H9 (cell line): Measurements from ENCODE around the gene SMIM15. TPM values are rescaled to one million over a fixed set of nuclear protein-coding genes. Genes with fewer than 3 reads are reported as not detected.
A peak's percentile ranks its signal among the peaks of the same experiment; 100 is the strongest.

Experiments used
- DNase-seq: peaks from one replicate; pipeline ENCODE4 v3.0.0-alpha.2; 2017
- H2AFZ ChIP-seq: one replicate; pipeline ENCODE4 v1.6.1; 2013; ENCODE audit warnings: mild to moderate bottlenecking, low read length, control low read depth, moderate library complexity
- H2AK5ac ChIP-seq: 2 replicates; pipeline ENCODE4 v1.6.1; 2013; ENCODE audit warnings: low read length, control low read depth, mixed read lengths; ENCODE audit not compliant: insufficient read length
- H2BK120ac ChIP-seq: one replicate; pipeline ENCODE4 v1.6.1; 2013; ENCODE audit warnings: low read depth, mild to moderate bottlenecking, low read length, control low read depth, inconsistent platforms; ENCODE audit not compliant: poor library complexity, severe bottlenecking
- H2BK12ac ChIP-seq: 2 replicates; pipeline ENCODE4 v1.6.1; 2013; ENCODE audit warnings: low read length, control low read depth, mixed read lengths, low read depth; ENCODE audit not compliant: insufficient read length
- H2BK15ac ChIP-seq: 2 replicates; pipeline ENCODE4 v1.6.1; 2013; ENCODE audit warnings: low read depth, low read length, control low read depth
- H2BK20ac ChIP-seq: one replicate; pipeline ENCODE4 v1.6.1; 2013; ENCODE audit warnings: low read depth, mild to moderate bottlenecking, low read length, control low read depth, inconsistent platforms; ENCODE audit not compliant: poor library complexity, severe bottlenecking
- H2BK5ac ChIP-seq: 2 replicates; pipeline ENCODE4 v1.6.1; 2013; ENCODE audit warnings: low read length, control low read depth, mixed read lengths; ENCODE audit not compliant: insufficient read length
- H3K14ac ChIP-seq: 2 replicates; pipeline ENCODE4 v1.6.1; 2013; ENCODE audit warnings: low read length, control low read depth; ENCODE audit not compliant: insufficient read depth
- H3K18ac ChIP-seq: 2 replicates; pipeline ENCODE4 v1.6.1; 2013; ENCODE audit warnings: low read depth, mild to moderate bottlenecking, mixed read lengths, low read length, control low read depth; ENCODE audit not compliant: insufficient read length
- H3K23ac ChIP-seq: 2 replicates; pipeline ENCODE4 v1.6.1; 2013; ENCODE audit warnings: low read length, control low read depth, mixed read lengths, low read depth; ENCODE audit not compliant: insufficient read length
- H3K23me2 ChIP-seq: 2 replicates; pipeline ENCODE4 v1.6.1; 2013; ENCODE audit warnings: low read depth, mild to moderate bottlenecking, mixed read lengths, low read length, control low read depth; ENCODE audit not compliant: insufficient read length, poor library complexity, severe bottlenecking
- H3K27ac ChIP-seq: 2 replicates; pipeline ENCODE4 v1.5.1; 2013; ENCODE audit warnings: low read length, control low read depth, mixed read lengths, low read depth; ENCODE audit not compliant: insufficient read length
- H3K27me3 ChIP-seq: 2 replicates; pipeline ENCODE4 v1.6.1; 2013; ENCODE audit warnings: low read length, control low read depth, inconsistent platforms; ENCODE audit not compliant: insufficient read depth
- H3K4ac ChIP-seq: 2 replicates; pipeline ENCODE4 v1.6.1; 2013; ENCODE audit warnings: low read depth, mild to moderate bottlenecking, control low read depth, inconsistent platforms, low read length, moderate library complexity
- H3K4me1 ChIP-seq: 2 replicates; pipeline ENCODE4 v1.6.1; 2013; ENCODE audit warnings: low read length, control low read depth, inconsistent platforms; ENCODE audit not compliant: insufficient read depth
- H3K4me2 ChIP-seq: 2 replicates; pipeline ENCODE4 v1.6.1; 2013; ENCODE audit warnings: low read length, control low read depth, mixed read lengths; ENCODE audit not compliant: insufficient read length, insufficient read depth
- H3K56ac ChIP-seq: 2 replicates; pipeline ENCODE4 v1.6.1; 2013; ENCODE audit warnings: low read depth, mild to moderate bottlenecking, mixed read lengths, low read length, control low read depth; ENCODE audit not compliant: insufficient read length
- H3K79me1 ChIP-seq: 2 replicates; pipeline ENCODE4 v1.6.1; 2013; ENCODE audit warnings: low read depth, mild to moderate bottlenecking, moderate library complexity, low read length, control low read depth, inconsistent platforms; ENCODE audit not compliant: insufficient read depth, poor library complexity, severe bottlenecking
- H3K79me2 ChIP-seq: 2 replicates; pipeline ENCODE4 v1.6.1; 2013; ENCODE audit warnings: low read length, control low read depth, inconsistent platforms; ENCODE audit not compliant: insufficient read depth
- H3K9ac ChIP-seq: 2 replicates; pipeline ENCODE4 v1.6.1; 2013; ENCODE audit warnings: low read length, control low read depth, mixed read lengths; ENCODE audit not compliant: insufficient read length; ENCODE audit errors: extremely low read depth
- H3K9me3 ChIP-seq: one replicate; pipeline ENCODE4 v1.6.1; 2013; ENCODE audit warnings: low read depth, low read length, inconsistent platforms; ENCODE audit not compliant: control insufficient read depth
- H3T11ph ChIP-seq: one replicate; pipeline ENCODE4 v1.6.1; 2013; ENCODE audit warnings: mild to moderate bottlenecking, low read length, control low read depth, inconsistent platforms
- H4K20me1 ChIP-seq: one replicate; pipeline ENCODE4 v1.6.1; 2013; ENCODE audit not compliant: control insufficient read depth, insufficient read length, insufficient read depth
- H4K5ac ChIP-seq: 2 replicates; pipeline ENCODE4 v1.6.1; 2013; ENCODE audit warnings: low read depth, mild to moderate bottlenecking, mixed read lengths, low read length, control low read depth; ENCODE audit not compliant: insufficient read length
- H4K8ac ChIP-seq: replicated peaks from 2 replicates; pipeline ENCODE4 v1.6.1; 2013; ENCODE audit warnings: low read length, control low read depth, mixed read lengths, low read depth; ENCODE audit not compliant: insufficient read length
- H4K91ac ChIP-seq: 2 replicates; pipeline ENCODE4 v1.6.1; 2013; ENCODE audit warnings: low read depth, mild to moderate bottlenecking, moderate library complexity, mixed read lengths, low read length, control low read depth; ENCODE audit not compliant: insufficient read length
- H3K27ac Mint-ChIP-seq, 3 experiments: 2 replicates in 2 of 3; 3 replicates in 1 of 3; pipeline ENCODE4 v1.8.0; 2020 to 2021; ENCODE audit warnings: mixed read lengths in 3 of 3, mild to moderate bottlenecking in 1 of 3, moderate library complexity in 1 of 3
- H3K27me3 Mint-ChIP-seq: 2 replicates; pipeline ENCODE4 v1.8.0; 2021; ENCODE audit warnings: low read depth, mild to moderate bottlenecking, moderate library complexity, mixed read lengths
- H3K36me3 Mint-ChIP-seq, 3 experiments: 2 replicates in 2 of 3; 3 replicates in 1 of 3; pipeline ENCODE4 v1.8.0; 2020 to 2021; ENCODE audit warnings: low read depth in 3 of 3, mixed read lengths in 3 of 3; ENCODE audit not compliant: insufficient read depth in 1 of 3
- H3K4me1 Mint-ChIP-seq, 2 experiments: 2 replicates each; pipeline ENCODE4 v1.8.0; 2020; ENCODE audit warnings: mixed read lengths in 2 of 2
- H3K4me3 Mint-ChIP-seq, 2 experiments: 2 replicates in 1 of 2; 3 replicates in 1 of 2; pipeline ENCODE4 v1.8.0; 2020 to 2021; ENCODE audit warnings: mild to moderate bottlenecking in 2 of 2, mixed read lengths in 2 of 2, moderate library complexity in 1 of 2
- H3K9me3 Mint-ChIP-seq, 2 experiments: 2 replicates in 1 of 2; 3 replicates in 1 of 2; pipeline ENCODE4 v1.8.0; 2020; ENCODE audit warnings: mild to moderate bottlenecking in 2 of 2, mixed read lengths in 2 of 2, moderate library complexity in 1 of 2
- WGBS: extraction: QIAGEN DNeasy Blood & Tissue Kit; methylation state at CpG from one replicate; pipeline ENCODE4 v1.1.7; 2013; ENCODE audit warnings: missing lambda C conversion rate, low lambda C conversion rate, mixed read lengths; ENCODE audit not compliant: insufficient read length; ENCODE audit errors: extremely low coverage; 5-methylcytosine and 5-hydroxymethylcytosine counted together
- total RNA-seq: library from RNA; stranded (reverse); gene quantifications from 2 replicates; pipeline ENCODE4 v1.2.1, GENCODE V29; 2021
- TF ChIP-seq, protein P1 (sequence below): fragments of 200-600 bp; sonication (generic); conservative IDR thresholded peaks from 3 replicates; pipeline ENCODE4 v1.8.0; 2021; ENCODE audit warnings: antibody characterized with exemption, mild to moderate bottlenecking

Gene SMIM15
- total RNA-seq, 1 experiment from 2014 or later: 75.3 TPM

DNA sequence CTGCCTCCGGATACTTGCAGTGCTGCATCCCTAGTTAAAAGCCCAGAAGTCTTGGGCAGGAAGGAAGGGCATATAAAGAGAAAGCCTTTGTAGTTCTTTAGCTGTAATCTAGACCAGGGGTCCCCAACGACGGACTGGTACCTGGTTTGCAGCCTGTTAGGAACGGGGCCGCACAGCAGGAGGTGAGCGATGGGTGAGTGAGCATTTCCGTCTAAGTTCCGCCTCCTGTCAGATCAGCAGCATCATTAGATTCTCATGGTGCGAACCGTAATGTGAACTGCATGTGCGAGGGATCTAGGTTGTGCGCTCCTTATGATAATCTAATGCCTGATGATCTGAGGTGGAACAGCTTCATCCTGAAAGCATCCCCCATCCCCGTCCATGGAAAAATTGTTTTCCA lies 1.6 kb upstream of the SMIM15 start:
- no peak overlapping the region for H2BK20ac ChIP-seq
- H4K8ac ChIP-seq: no peak overlapping the region
- H3K56ac ChIP-seq: no peak overlapping the region
- Mint-ChIP-seq H3K27me3 (no peaks in the 10 kb centered on the region), H3K27ac (no peak overlapping the region), H3K4me1 (peaks cover 20 to 33% of the 10 kb centered on the region in 2 experiments), H3K4me3 (peak overlapping the region; percentile 92 to 98; a peak in 4 of 5 replicates), H3K9me3 (peaks cover 10 to 12% of the 10 kb centered on the region in 2 experiments; a peak in 4 of 5 replicates), H3K36me3 (peaks cover 24 to 37% (median 31%) of the 10 kb centered on the region in 3 experiments)
- H3K14ac ChIP-seq: no peak overlapping the region
- WGBS: no CpG with 5 or more reads among the region's 13 CpGs
- peaks cover 2% of the 10 kb centered on the region for H3K79me1 ChIP-seq
- no peak overlapping the region for H2BK5ac ChIP-seq
- H3K9ac ChIP-seq: no peak overlapping the region
- H3K18ac ChIP-seq: no peak overlapping the region
- H3K9me3 ChIP-seq: peaks cover 6% of the 10 kb centered on the region
- DNase-seq: no peak
- H2AK5ac ChIP-seq: no peak overlapping the region
- no peak overlapping the region for H4K91ac ChIP-seq
- H4K20me1 ChIP-seq: no peaks in the 10 kb centered on the region
- H3K23me2 ChIP-seq: peaks cover 8% of the 10 kb centered on the region
- no peak overlapping the region for H3K23ac ChIP-seq
- H3K79me2 ChIP-seq: peaks cover 7% of the 10 kb centered on the region; the same call in 1 of the 2 replicates
- H4K5ac ChIP-seq: no peak overlapping the region
- no peak overlapping the region for H3K27ac ChIP-seq
- TF ChIP-seq, protein P1, sequence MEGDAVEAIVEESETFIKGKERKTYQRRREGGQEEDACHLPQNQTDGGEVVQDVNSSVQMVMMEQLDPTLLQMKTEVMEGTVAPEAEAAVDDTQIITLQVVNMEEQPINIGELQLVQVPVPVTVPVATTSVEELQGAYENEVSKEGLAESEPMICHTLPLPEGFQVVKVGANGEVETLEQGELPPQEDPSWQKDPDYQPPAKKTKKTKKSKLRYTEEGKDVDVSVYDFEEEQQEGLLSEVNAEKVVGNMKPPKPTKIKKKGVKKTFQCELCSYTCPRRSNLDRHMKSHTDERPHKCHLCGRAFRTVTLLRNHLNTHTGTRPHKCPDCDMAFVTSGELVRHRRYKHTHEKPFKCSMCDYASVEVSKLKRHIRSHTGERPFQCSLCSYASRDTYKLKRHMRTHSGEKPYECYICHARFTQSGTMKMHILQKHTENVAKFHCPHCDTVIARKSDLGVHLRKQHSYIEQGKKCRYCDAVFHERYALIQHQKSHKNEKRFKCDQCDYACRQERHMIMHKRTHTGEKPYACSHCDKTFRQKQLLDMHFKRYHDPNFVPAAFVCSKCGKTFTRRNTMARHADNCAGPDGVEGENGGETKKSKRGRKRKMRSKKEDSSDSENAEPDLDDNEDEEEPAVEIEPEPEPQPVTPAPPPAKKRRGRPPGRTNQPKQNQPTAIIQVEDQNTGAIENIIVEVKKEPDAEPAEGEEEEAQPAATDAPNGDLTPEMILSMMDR: no peak
- H3K4ac ChIP-seq: no peak overlapping the region
- no peak overlapping the region for H2BK12ac ChIP-seq
- no peaks in the 10 kb centered on the region for H3K27me3 ChIP-seq
- no peak overlapping the region for H2BK15ac ChIP-seq
- no peak overlapping the region for H2BK120ac ChIP-seq
- no peak overlapping the region for H3T11ph ChIP-seq
- no peak overlapping the region for H2AFZ ChIP-seq
- H3K4me1 ChIP-seq: no peaks in the 10 kb centered on the region
- peak overlapping the region; percentile 89 for H3K4me2 ChIP-seq
